ENCODE results near the gene FOXO6.

- TF ChIP-seq EP300 (IDR thresholded peaks at IDR 0.05; ENCODE audit: low read depth) (no peak), CTCF (IDR thresholded peaks at IDR 0.05) (no peak), POLR2A (IDR thresholded peaks at IDR 0.05) (no peak), POLR2AphosphoS5 (IDR thresholded peaks at IDR 0.05) (no peak)
Observed at GRCh38 chr1:41391834-41392527, 30.7 kb downstream of the FOXO6 start.

Data from transverse colon (tissue), 4 donors.